Neuron (in vitro differentiated cells): ENCODE data around the gene C12orf42.

Experiments used
- H2AFZ ChIP-seq: one replicate; pipeline ENCODE4 v1.6.1; 2013; ENCODE audit warnings: low read depth, mild to moderate bottlenecking, inconsistent platforms, low read length, moderate library complexity
- H3K27me3 ChIP-seq: one replicate; pipeline ENCODE4 v1.6.1; 2013; ENCODE audit warnings: low read length; ENCODE audit not compliant: insufficient read depth
- H3K36me3 ChIP-seq: one replicate; pipeline ENCODE4 v1.6.1; 2013; ENCODE audit warnings: low read length; ENCODE audit not compliant: insufficient read depth
- H3K4me1 ChIP-seq: one replicate; pipeline ENCODE4 v1.6.1; 2013; ENCODE audit warnings: low read length; ENCODE audit not compliant: insufficient read depth
- H3K4me3 ChIP-seq: 2 replicates; pipeline ENCODE4 v1.5.1; 2013; ENCODE audit warnings: mild to moderate bottlenecking, low read length, moderate library complexity
- H3K9me3 ChIP-seq: one replicate; pipeline ENCODE4 v1.6.1; 2013; ENCODE audit warnings: low read length

C12orf42 gene

GRCh38 chr12:103495469-103496456, at the start of gene C12orf42:
Gene C12orf42 (minus strand): TSS chr12:103495968. CDS start chr12:103478426, 17,542 bp downstream.
- Histone ChIP-seq H2AFZ (peak within 1 kb of the TSS; percentile 94), H3K4me3 (peak within 1 kb of the TSS; percentile 41), H3K36me3 (no peaks in the 10 kb centered on the region), H3K4me1 (peaks cover 20% of the 10 kb centered on the region), H3K27me3 (peaks cover 6% of the 10 kb centered on the region), H3K9me3 (peaks cover 3% of the 10 kb centered on the region)

GRCh38 chr12:103542078-103542477, 46.3 kb upstream of the C12orf42 start:
- Histone ChIP-seq H3K36me3 (no peaks in the 10 kb centered on the region), H2AFZ (no peak overlapping the region), H3K4me1 (no peaks in the 10 kb centered on the region), H3K4me3 (no peak overlapping the region), H3K27me3 (no peaks in the 10 kb centered on the region), H3K9me3 (no peaks in the 10 kb centered on the region)

- H3K36me3 ChIP-seq = no peaks in the 10 kb centered on the region
- no peaks in the 10 kb centered on the region for H3K27me3 ChIP-seq
- H3K4me1 ChIP-seq = no peaks in the 10 kb centered on the region
- no peak overlapping the region for H3K4me3 ChIP-seq
- H2AFZ ChIP-seq = no peak overlapping the region
- H3K9me3 ChIP-seq = no peaks in the 10 kb centered on the region
Measured at GRCh38 chr12:103540319-103540718, 44.6 kb upstream of the C12orf42 start.

- Histone ChIP-seq H3K4me3 (no peak overlapping the region), H3K27me3 (no peaks in the 10 kb centered on the region), H3K4me1 (no peaks in the 10 kb centered on the region), H2AFZ (no peak overlapping the region), H3K9me3 (no peaks in the 10 kb centered on the region), H3K36me3 (no peaks in the 10 kb centered on the region)
Measured at GRCh38 chr12:103538397-103538796, 42.6 kb upstream of the C12orf42 start.

- Histone ChIP-seq H3K36me3 (no peaks in the 10 kb centered on the region), H3K9me3 (no peaks in the 10 kb centered on the region), H3K4me3 (no peak overlapping the region), H3K27me3 (no peaks in the 10 kb centered on the region), H2AFZ (no peak overlapping the region), H3K4me1 (peaks cover 11% of the 10 kb centered on the region)
Measured at GRCh38 chr12:103530307-103531066, 34.7 kb upstream of the C12orf42 start.

- Histone ChIP-seq H3K9me3 (no peaks in the 10 kb centered on the region), H3K27me3 (no peaks in the 10 kb centered on the region)
Measured at GRCh38 chr12:103529306-103529705, 33.5 kb upstream of the C12orf42 start.

GRCh38 chr12:103524238-103524875, 28.6 kb upstream of the C12orf42 start:
- no peaks in the 10 kb centered on the region for H3K36me3 ChIP-seq
- H3K4me3 ChIP-seq = no peak overlapping the region
- no peak overlapping the region for H2AFZ ChIP-seq
- no peaks in the 10 kb centered on the region for H3K9me3 ChIP-seq
- H3K4me1 ChIP-seq = no peaks in the 10 kb centered on the region
- H3K27me3 ChIP-seq = peaks cover 2% of the 10 kb centered on the region

More at GRCh38 chr12:103529306-103529705, 33.5 kb upstream of the C12orf42 start:
- H3K36me3 ChIP-seq = no peaks in the 10 kb centered on the region
- peaks cover 11% of the 10 kb centered on the region for H3K4me1 ChIP-seq
- H2AFZ ChIP-seq = no peak overlapping the region
- no peak overlapping the region for H3K4me3 ChIP-seq

GRCh38 chr12:103523771-103524170, 28.0 kb upstream of the C12orf42 start:
- H3K4me3 ChIP-seq = no peak overlapping the region
- no peaks in the 10 kb centered on the region for H3K9me3 ChIP-seq
- H3K4me1 ChIP-seq = no peaks in the 10 kb centered on the region
- H2AFZ ChIP-seq = no peak overlapping the region
- H3K36me3 ChIP-seq = no peaks in the 10 kb centered on the region
- H3K27me3 ChIP-seq = peaks cover 2% of the 10 kb centered on the region

- Histone ChIP-seq H3K4me1 (no peaks in the 10 kb centered on the region), H3K27me3 (peaks cover 2% of the 10 kb centered on the region), H3K36me3 (no peaks in the 10 kb centered on the region), H2AFZ (no peak overlapping the region), H3K4me3 (no peak overlapping the region), H3K9me3 (no peaks in the 10 kb centered on the region)
Measured at GRCh38 chr12:103520686-103521215, 25.0 kb upstream of the C12orf42 start.

- Histone ChIP-seq H3K4me1 (no peaks in the 10 kb centered on the region), H3K4me3 (no peak overlapping the region), H3K9me3 (no peaks in the 10 kb centered on the region), H2AFZ (no peak overlapping the region), H3K36me3 (no peaks in the 10 kb centered on the region), H3K27me3 (peaks cover 2% of the 10 kb centered on the region)
Measured at GRCh38 chr12:103519632-103520031, 23.9 kb upstream of the C12orf42 start.

GRCh38 chr12:103518899-103519298, 23.1 kb upstream of the C12orf42 start:
- Histone ChIP-seq H3K4me3 (no peak overlapping the region), H3K9me3 (no peaks in the 10 kb centered on the region), H3K4me1 (no peaks in the 10 kb centered on the region), H3K27me3 (peaks cover 2% of the 10 kb centered on the region), H3K36me3 (no peaks in the 10 kb centered on the region), H2AFZ (no peak overlapping the region)

- Histone ChIP-seq H3K36me3 (no peaks in the 10 kb centered on the region), H3K4me1 (no peaks in the 10 kb centered on the region), H2AFZ (no peak overlapping the region), H3K9me3 (no peaks in the 10 kb centered on the region), H3K4me3 (no peak overlapping the region), H3K27me3 (peaks cover 2% of the 10 kb centered on the region)
Measured at GRCh38 chr12:103517161-103517560, 21.4 kb upstream of the C12orf42 start.
